Neutrophil (primary cell): ENCODE data around the gene FIBCD1.

Experiments used
- H3K27ac ChIP-seq: fragments of 200-600 bp; sonication (generic); 2 replicates; pipeline ENCODE4 v1.5.1; 2016; ENCODE audit warnings: mild to moderate bottlenecking, moderate library complexity
- H3K27me3 ChIP-seq: fragments of 200-600 bp; sonication (generic); 2 replicates; pipeline ENCODE4 v1.6.0; 2016; ENCODE audit warnings: mild to moderate bottlenecking
- H3K36me3 ChIP-seq: fragments of 200-600 bp; sonication (generic); 2 replicates; pipeline ENCODE4 v1.5.1; 2017
- H3K4me1 ChIP-seq, 2 experiments: fragments of 200-600 bp in 1 of 2; sonication (generic) in 1 of 2; 1 replicate in 1 of 2; 2 replicates in 1 of 2; pipeline versions ENCODE4 v1.5.1 to v1.6.1; 2013 to 2016; ENCODE audit warnings: low read depth in 1 of 2, low read length in 1 of 2, mild to moderate bottlenecking in 1 of 2, moderate library complexity in 1 of 2; ENCODE audit not compliant: control insufficient read depth in 1 of 2, insufficient read depth in 1 of 2
- H3K4me3 ChIP-seq, 2 experiments: fragments of 200-600 bp in 1 of 2; sonication (generic) in 1 of 2; 1 replicate in 1 of 2; 2 replicates in 1 of 2; pipeline ENCODE4 v1.5.1; 2013 to 2016; ENCODE audit warnings: low read depth in 1 of 2, low read length in 1 of 2, mild to moderate bottlenecking in 1 of 2, moderate library complexity in 1 of 2
- H3K9me3 ChIP-seq: fragments of 200-600 bp; sonication (generic); 2 replicates; pipeline ENCODE4 v1.5.1; 2016
- TF ChIP-seq, protein P1 (sequence below): fragments of 200-600 bp; sonication (generic); IDR thresholded peaks from 2 replicates; pipeline ENCODE4 v1.5.1; 2016; ENCODE audit warnings: antibody characterized with exemption

Gene FIBCD1

DNA sequence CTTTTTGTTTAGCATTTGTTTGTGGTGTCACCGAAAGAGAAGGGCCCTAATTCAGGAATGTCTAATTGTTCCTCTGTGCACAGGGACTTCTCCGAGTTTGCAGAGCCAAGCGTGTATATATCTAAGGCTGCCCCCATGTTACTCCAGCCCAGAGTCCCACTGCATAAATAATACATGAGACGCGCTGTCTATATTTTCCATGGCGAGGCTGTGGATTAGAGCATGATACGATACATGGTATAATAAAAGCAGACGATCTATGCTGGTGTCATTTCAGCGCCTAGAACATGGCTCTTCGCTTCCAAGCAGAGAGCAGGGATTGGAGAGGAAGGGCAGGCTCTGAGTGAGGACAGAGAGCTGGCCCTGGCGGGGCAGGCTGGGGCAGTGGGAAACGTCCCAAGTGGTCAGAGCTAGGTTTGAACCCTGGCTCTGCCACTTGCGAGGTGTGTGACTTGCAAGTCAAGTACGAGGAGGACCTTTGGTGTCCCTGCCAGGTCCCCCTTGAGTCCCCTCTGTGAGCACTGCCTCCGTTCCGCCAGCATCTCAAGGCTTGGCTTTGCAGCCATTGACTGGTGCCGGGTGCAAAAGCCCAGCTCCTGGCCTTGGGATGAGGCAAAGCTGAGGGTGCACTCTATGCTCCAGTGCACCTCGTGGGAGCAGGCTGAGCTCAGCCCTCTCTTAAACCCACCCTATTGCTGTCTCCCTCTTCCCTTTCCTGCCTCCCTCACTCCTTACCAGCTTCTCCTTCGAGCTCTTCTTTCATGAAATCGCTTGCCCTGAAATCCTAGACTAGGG lies 40.7 kb upstream of the FIBCD1 start:
- H3K9me3 ChIP-seq: no peaks in the 10 kb centered on the region
- no peak overlapping the region for H3K4me3 ChIP-seq
- no peaks in the 10 kb centered on the region for H3K36me3 ChIP-seq
- TF ChIP-seq, protein P1, sequence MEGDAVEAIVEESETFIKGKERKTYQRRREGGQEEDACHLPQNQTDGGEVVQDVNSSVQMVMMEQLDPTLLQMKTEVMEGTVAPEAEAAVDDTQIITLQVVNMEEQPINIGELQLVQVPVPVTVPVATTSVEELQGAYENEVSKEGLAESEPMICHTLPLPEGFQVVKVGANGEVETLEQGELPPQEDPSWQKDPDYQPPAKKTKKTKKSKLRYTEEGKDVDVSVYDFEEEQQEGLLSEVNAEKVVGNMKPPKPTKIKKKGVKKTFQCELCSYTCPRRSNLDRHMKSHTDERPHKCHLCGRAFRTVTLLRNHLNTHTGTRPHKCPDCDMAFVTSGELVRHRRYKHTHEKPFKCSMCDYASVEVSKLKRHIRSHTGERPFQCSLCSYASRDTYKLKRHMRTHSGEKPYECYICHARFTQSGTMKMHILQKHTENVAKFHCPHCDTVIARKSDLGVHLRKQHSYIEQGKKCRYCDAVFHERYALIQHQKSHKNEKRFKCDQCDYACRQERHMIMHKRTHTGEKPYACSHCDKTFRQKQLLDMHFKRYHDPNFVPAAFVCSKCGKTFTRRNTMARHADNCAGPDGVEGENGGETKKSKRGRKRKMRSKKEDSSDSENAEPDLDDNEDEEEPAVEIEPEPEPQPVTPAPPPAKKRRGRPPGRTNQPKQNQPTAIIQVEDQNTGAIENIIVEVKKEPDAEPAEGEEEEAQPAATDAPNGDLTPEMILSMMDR: no peak
- peaks cover 7% of the 10 kb centered on the region for H3K27me3 ChIP-seq
- H3K27ac ChIP-seq: no peak overlapping the region
- H3K4me1 ChIP-seq: no peaks in the 10 kb centered on the region

DNA sequence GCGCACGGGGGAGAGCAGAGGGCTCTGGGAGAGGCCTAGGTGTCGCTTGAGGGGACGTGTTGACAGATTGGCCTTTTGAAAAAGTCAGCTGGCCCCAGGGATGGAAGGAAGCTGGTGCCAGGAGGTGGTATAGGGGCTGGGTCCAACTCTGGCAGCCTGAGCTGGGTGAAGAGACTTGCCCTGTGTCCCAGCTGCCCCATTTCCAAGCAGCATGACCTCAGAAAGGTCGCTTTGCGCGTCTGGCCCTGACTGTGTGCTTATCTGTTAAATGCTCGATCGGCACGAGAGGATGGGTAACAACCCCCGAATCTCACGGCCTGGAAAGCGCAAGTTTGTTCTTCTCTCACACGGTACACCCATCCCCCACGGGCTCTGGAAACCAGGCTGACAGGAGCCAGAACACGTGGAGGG lies 38.8 kb upstream of the FIBCD1 start:
- Histone ChIP-seq H3K36me3 (no peaks in the 10 kb centered on the region), H3K4me3 (no peak overlapping the region), H3K27me3 (peaks cover 11% of the 10 kb centered on the region), H3K4me1 (no peaks in the 10 kb centered on the region), H3K9me3 (no peaks in the 10 kb centered on the region), H3K27ac (no peak overlapping the region)
- TF ChIP-seq, protein P1: no peak

DNA sequence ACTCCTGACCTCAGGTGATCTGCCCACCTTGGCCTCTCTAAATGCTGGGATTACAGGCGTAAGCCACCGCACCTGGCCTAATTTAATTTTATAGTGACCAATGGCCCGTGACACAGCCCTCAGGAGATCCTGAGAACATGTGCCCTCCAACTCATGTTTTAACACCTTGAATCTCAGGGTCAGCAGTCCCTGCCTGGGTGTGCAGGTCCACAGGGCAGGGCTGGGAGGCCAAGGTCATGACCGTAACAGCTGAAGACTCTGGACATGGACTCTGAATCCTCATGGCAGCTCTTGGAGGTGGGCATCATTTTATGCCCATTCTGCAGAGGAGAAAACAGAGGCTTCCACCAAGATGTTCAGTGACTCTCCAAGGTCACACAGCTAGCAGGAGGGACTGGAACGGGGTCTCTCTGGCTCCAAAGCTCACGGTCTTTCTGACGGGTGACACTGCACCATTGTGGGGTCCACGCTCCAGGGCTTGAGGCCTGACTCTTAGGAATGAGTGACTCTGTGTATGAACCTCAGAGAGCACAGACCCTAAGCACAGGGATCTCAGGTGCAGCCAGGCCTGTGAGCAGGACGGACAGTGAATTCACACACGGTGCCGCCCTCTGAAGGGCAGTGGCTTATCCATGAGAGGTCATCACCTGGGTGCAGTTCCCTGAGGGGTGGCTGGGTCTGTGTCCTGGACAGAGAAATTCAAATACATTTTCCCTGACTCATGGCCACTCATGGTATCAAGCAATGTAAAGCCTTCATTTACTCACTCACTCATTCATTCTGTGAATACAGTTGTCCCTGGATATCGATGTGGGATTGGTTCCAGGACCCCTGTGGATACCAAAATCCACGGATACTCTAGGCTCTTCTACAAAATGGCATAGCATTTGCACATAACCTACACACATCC lies 37.1 kb upstream of the FIBCD1 start:
- Histone ChIP-seq H3K9me3 (no peaks in the 10 kb centered on the region), H3K27me3 (peaks cover 11% of the 10 kb centered on the region), H3K27ac (no peak overlapping the region), H3K36me3 (no peaks in the 10 kb centered on the region), H3K4me1 (no peaks in the 10 kb centered on the region), H3K4me3 (no peak overlapping the region)
- TF ChIP-seq, protein P1: no peak

DNA sequence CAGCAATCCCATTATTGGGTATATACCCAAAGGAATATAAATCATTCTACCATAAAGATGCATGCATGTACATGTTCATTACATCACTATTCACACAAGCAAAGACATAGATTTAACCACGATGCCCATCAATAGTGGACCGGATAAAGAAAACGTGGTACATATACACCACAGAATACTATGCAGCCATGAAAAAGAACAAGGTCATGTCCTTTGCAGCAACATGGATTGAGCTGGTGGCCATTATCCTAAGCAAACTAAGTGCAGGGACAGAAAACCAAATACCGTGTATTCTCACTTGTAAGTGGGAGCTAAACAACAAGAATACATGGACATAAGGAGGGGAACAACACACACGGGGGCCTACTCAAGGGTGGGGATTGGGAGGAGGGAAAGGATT lies 36.1 kb upstream of the FIBCD1 start:
- Histone ChIP-seq H3K27ac (no peak overlapping the region), H3K27me3 (peaks cover 4% of the 10 kb centered on the region), H3K9me3 (no peaks in the 10 kb centered on the region), H3K4me1 (no peaks in the 10 kb centered on the region), H3K36me3 (no peaks in the 10 kb centered on the region), H3K4me3 (no peak overlapping the region)
- TF ChIP-seq, protein P1: no peak

DNA sequence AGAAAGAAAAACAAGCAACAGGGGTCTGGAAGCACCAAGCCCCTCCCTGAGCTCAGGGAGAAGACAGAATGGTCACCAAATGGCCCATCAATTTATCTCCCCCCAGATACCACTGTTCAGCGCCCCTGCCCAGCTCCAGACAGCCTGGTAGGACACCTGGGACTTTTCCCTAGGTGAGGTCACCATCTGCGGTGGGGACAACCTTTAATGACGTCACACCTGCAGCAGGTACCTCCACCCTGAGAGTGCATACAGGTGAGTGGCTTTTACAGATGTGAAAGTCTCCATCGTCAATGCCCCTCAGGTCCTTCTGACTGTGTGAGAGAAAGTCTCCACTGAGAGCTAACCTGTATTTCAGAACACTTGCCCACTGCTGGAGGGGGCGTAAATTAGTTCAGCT lies 35.6 kb upstream of the FIBCD1 start:
- Histone ChIP-seq H3K4me1 (no peaks in the 10 kb centered on the region), H3K27ac (no peak overlapping the region), H3K27me3 (peaks cover 4% of the 10 kb centered on the region), H3K9me3 (no peaks in the 10 kb centered on the region), H3K36me3 (no peaks in the 10 kb centered on the region), H3K4me3 (no peak overlapping the region)
- TF ChIP-seq, protein P1: no peak
